RWPE1 (cell line): ENCODE data around the gene TTC3.
"Not testable (repeated sequence)": the region's sequence is repeated elsewhere in the genome, so short reads cannot be mapped to it uniquely, and the experiment has no call there.

Source experiments
- CTCF ChIA-PET: fragments of 350-600 bp; sonication (Branson Sonifier 250); formaldehyde crosslinking; extraction: SDS; loops from one replicate; lab custom pipeline; 2021; lab: Yijun Ruan, JAX
- POLR2A ChIA-PET: fragments of 400-600 bp; formaldehyde crosslinking; extraction: SDS; loops from one replicate; lab custom pipeline; 2020; ENCODE audit warnings: antibody characterized with exemption; ENCODE audit not compliant: low non-redundant PET; lab: Yijun Ruan, JAX
- DNase-seq: peaks from one replicate; pipeline ENCODE4 v3.0.0; 2012; ENCODE audit warnings: low spot score
- H3K27ac ChIP-seq: fragments of 450-650 bp; 2 replicates; pipeline ENCODE4 v1.5.1; 2017
- TF ChIP-seq, protein P1 (sequence below): fragments of 450-650 bp; conservative IDR thresholded peaks from 2 replicates; pipeline ENCODE4 v1.5.1; 2017; ENCODE audit warnings: low read depth, mild to moderate bottlenecking

TTC3 gene

GRCh38 chr21:37139902-37140301 is 66.8 kb downstream of the TTC3 start:
- no peak for DNase-seq
- TF ChIP-seq, protein P1, sequence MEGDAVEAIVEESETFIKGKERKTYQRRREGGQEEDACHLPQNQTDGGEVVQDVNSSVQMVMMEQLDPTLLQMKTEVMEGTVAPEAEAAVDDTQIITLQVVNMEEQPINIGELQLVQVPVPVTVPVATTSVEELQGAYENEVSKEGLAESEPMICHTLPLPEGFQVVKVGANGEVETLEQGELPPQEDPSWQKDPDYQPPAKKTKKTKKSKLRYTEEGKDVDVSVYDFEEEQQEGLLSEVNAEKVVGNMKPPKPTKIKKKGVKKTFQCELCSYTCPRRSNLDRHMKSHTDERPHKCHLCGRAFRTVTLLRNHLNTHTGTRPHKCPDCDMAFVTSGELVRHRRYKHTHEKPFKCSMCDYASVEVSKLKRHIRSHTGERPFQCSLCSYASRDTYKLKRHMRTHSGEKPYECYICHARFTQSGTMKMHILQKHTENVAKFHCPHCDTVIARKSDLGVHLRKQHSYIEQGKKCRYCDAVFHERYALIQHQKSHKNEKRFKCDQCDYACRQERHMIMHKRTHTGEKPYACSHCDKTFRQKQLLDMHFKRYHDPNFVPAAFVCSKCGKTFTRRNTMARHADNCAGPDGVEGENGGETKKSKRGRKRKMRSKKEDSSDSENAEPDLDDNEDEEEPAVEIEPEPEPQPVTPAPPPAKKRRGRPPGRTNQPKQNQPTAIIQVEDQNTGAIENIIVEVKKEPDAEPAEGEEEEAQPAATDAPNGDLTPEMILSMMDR = no peak
- CTCF ChIA-PET = no interaction called here
- POLR2A ChIA-PET = no interaction called here
- H3K27ac ChIP-seq = no peak overlapping the region

- CTCF ChIA-PET, POLR2A ChIA-PET, DNase-seq: not testable (repeated sequence)
Measured at GRCh38 chr21:37143392-37143791, 70.3 kb downstream of the TTC3 start.

DNA sequence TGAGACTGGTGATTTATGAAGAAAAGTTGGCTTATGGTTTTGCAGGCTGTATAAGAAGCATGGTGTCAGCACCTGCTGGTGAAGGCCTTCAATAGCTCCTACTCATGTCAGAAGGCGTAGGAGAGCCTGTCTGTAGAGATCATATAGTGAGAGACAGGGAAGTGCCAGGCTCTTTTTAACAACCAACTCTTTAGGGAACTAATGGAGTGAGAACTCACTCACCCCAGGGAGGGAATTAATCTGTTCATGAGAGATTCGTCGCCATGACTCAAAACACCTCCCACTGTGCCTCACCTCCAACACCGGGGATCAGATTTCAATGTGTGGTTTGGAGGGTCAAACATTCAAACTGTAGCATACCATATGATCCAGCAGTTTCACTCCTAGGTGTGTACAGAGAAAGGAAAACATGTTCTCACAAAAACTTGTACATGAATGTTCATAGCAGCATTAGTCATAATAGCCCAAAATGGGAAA is 72.6 kb downstream of the TTC3 start:
- ChIA-PET POLR2A (no interaction called here), CTCF (interaction anchor here (0.6 kb wide), 2 partner anchors 11 to 53 kb away, joined by 3 to 4 read pairs; no protein-coding TSS in a partner anchor)
- DNase-seq = peak; percentile 14
- H3K27ac ChIP-seq = no peak overlapping the region
- TF ChIP-seq, protein P1 = no peak

More at GRCh38 chr21:37143392-37143791, 70.3 kb downstream of the TTC3 start:
- H3K27ac ChIP-seq = not testable (repeated sequence)

- no peak for DNase-seq
- H3K27ac ChIP-seq = no peak overlapping the region
Measured at GRCh38 chr21:37146320-37147235, 73.5 kb downstream of the TTC3 start.

GRCh38 chr21:37149411-37149810 is 76.4 kb downstream of the TTC3 start:
- no peak for DNase-seq
- POLR2A ChIA-PET = no interaction called here
- TF ChIP-seq, protein P1 = no peak
- H3K27ac ChIP-seq = no peak overlapping the region
- CTCF ChIA-PET = no interaction called here

More at GRCh38 chr21:37146320-37147235, 73.5 kb downstream of the TTC3 start:
- CTCF ChIA-PET = interaction anchor here (0.6 kb wide), 2 partner anchors 10 to 54 kb away, joined by 3 to 4 read pairs; no protein-coding TSS in a partner anchor
- POLR2A ChIA-PET = no interaction called here
- TF ChIP-seq, protein P1 = no peak

DNA sequence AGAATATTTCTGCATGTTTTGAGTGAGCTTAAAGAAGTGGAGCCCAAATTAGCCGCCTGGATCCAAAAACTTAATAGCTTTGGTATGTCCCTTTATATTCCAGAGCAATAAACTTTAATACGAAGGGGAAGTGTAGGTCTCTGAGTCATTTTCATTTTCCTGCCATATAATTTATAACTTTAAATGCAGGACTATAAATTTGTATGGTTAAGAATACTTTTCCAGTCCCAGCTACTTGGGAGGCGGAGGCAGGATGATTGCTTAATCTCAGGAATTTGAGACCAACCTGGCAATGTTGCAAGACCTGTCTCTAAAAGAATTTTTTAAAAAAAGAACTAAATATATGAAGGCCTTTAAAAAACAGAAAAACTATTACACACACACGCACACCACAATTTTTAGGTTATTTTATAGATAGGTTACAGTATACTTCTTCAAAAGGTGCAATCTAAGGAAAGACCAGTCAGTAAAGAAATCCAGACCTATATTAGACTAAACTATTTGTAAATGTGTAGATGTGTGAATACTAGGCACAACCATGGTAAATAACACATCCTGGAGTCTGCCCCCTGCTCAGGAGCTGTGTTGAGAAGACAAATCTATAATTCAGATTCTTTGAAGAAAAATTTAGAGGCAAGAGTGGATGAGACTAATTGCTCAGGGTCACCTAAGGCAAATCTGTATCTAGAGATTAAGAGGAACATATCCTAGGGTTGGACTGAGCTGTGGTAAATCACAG is 80.3 kb downstream of the TTC3 start:
- peak; percentile 14 for DNase-seq
- TF ChIP-seq, protein P1 = no peak
- H3K27ac ChIP-seq = peak overlapping the region; percentile 84
- POLR2A ChIA-PET = no interaction called here
- CTCF ChIA-PET = no interaction called here
